ENCODE data around the gene CXCL8.

DNA sequence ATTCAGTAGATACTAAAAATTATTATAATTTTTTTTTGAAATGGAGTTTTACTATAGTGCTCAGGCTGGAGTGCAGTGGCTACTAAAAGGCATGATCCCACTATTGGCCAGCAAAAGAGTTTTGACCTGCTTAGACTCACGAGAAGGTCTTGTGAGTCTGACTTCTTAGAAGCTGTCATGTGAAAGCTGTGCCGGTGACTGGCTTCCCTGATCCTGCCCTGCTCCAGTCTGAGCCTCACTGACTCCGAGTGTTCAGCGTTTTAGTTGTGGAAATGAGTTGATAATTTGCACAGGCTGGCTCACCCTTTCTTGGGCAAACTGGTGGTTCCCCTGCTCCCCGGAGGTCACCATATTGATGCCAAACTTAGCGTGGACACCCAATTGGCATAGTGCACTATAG is 16.4 kb upstream of the CXCL8 start:
- TF ChIP-seq POLR2A (IDR thresholded peaks at IDR 0.05; ENCODE audit: low read depth, low read length) (no peak), POLR2AphosphoS5 (IDR thresholded peaks at IDR 0.05; ENCODE audit: insufficient read depth, low read depth, low read length) (no peak)
